ENCODE results near the gene WASHC4. TPM values are rescaled to one million over a fixed set of nuclear protein-coding genes. Genes with fewer than 3 reads are reported as not detected.

Gene WASHC4
- total RNA-seq, 1 experiment from 2014 or later: 41.2 TPM

GRCh38 chr12:105164068-105164467 is 56.5 kb downstream of the WASHC4 start:
- H3K79me2 ChIP-seq (ENCODE audit: insufficient read depth, low read length): no peaks in the 10 kb centered on the region
- no peak overlapping the region for H3K9ac ChIP-seq (ENCODE audit: extremely low read depth, insufficient read length, low read length)
- no peak overlapping the region for H3K4ac ChIP-seq (ENCODE audit: low read depth, low read length)
- H2AFZ ChIP-seq (ENCODE audit: low read length): no peak overlapping the region
- no peak overlapping the region for H4K8ac ChIP-seq (replicated peaks; ENCODE audit: insufficient read length, low read depth, low read length)
- Mint-ChIP-seq H3K36me3 (ENCODE audit: insufficient read depth in 1 of 3, low read depth in 3 of 3) (peaks cover 20 to 64% (median 53%) of the 10 kb centered on the region in 3 experiments; a peak in 6 of 7 replicates), H3K9me3 (no peaks in the 10 kb centered on the region), H3K27me3 (ENCODE audit: low read depth) (no peaks in the 10 kb centered on the region), H3K4me3 (no peak overlapping the region), H3K27ac (no peak overlapping the region), H3K4me1 (no peaks in the 10 kb centered on the region)
- H3K27ac ChIP-seq (ENCODE audit: insufficient read length, low read depth, low read length): no peak overlapping the region
- no peak for DNase-seq
- H4K5ac ChIP-seq (ENCODE audit: insufficient read length, low read depth, low read length): no peak overlapping the region
- no peak overlapping the region for H2BK120ac ChIP-seq (ENCODE audit: low read depth, low read length, poor library complexity, severe bottlenecking)
- no peak overlapping the region for H2BK12ac ChIP-seq (ENCODE audit: insufficient read length, low read depth, low read length)
- H3K23me2 ChIP-seq (ENCODE audit: insufficient read length, low read depth, low read length, poor library complexity, severe bottlenecking): no peaks in the 10 kb centered on the region
- no peak overlapping the region for H3K14ac ChIP-seq (ENCODE audit: insufficient read depth, low read length)
- H3K18ac ChIP-seq (ENCODE audit: insufficient read length, low read depth, low read length): no peak overlapping the region
- WGBS (ENCODE audit: extremely low coverage, insufficient read length, low lambda C conversion rate): no CpG with 5 or more reads among the region's 2 CpGs
- no peak overlapping the region for H3K23ac ChIP-seq (ENCODE audit: insufficient read length, low read depth, low read length)
- no peaks in the 10 kb centered on the region for H3K4me1 ChIP-seq (ENCODE audit: insufficient read depth, low read length)
- H3K56ac ChIP-seq (ENCODE audit: insufficient read length, low read depth, low read length): no peak overlapping the region
- no peaks in the 10 kb centered on the region for H3K9me3 ChIP-seq (ENCODE audit: control insufficient read depth, low read depth, low read length)
- no peak overlapping the region for H2BK5ac ChIP-seq (ENCODE audit: insufficient read length, low read length)
- H2AK5ac ChIP-seq (ENCODE audit: insufficient read length, low read length): no peak overlapping the region
- TF ChIP-seq CTCF (conservative IDR thresholded peaks at IDR 0.05): no peak
- no peak overlapping the region for H2BK20ac ChIP-seq (ENCODE audit: low read depth, low read length, poor library complexity, severe bottlenecking)
- no peaks in the 10 kb centered on the region for H4K20me1 ChIP-seq (ENCODE audit: control insufficient read depth, insufficient read depth, insufficient read length)
- no peak overlapping the region for H2BK15ac ChIP-seq (ENCODE audit: low read depth, low read length)
- H3K79me1 ChIP-seq (ENCODE audit: insufficient read depth, low read depth, low read length, poor library complexity, severe bottlenecking): no peaks in the 10 kb centered on the region
- H3T11ph ChIP-seq (ENCODE audit: low read length): no peak overlapping the region
- H4K91ac ChIP-seq (ENCODE audit: insufficient read length, low read depth, low read length): no peak overlapping the region
- H3K4me2 ChIP-seq (ENCODE audit: insufficient read depth, insufficient read length, low read length): no peak overlapping the region
- no peaks in the 10 kb centered on the region for H3K27me3 ChIP-seq (ENCODE audit: insufficient read depth, low read length)
